K562 (cell line): ENCODE measurements around the gene PLA2G4D.

Experiments used
- EZH2 ChIP-seq: IDR thresholded peaks from 2 replicates; pipeline ENCODE4 v1.6.1; 2012; ENCODE audit warnings: low read depth, mild to moderate bottlenecking, inconsistent platforms, low read length, borderline replicate concordance
- POLR2AphosphoS5 ChIP-seq: IDR thresholded peaks from 2 replicates; pipeline ENCODE4 v1.6.1; 2011; ENCODE audit warnings: mild to moderate bottlenecking, low read depth, low read length, moderate library complexity; ENCODE audit not compliant: control insufficient read depth, insufficient read depth
- TF ChIP-seq, protein P1 (sequence below), 3 experiments: IDR thresholded peaks in 2 of 3; conservative IDR thresholded peaks in 1 of 3; 2 replicates each; pipeline ENCODE4 v1.5.1; 2011 to 2012; ENCODE audit warnings: low read length in 3 of 3, mild to moderate bottlenecking in 3 of 3, control low read depth in 2 of 3, improper control_type of control experiment in 1 of 3, inconsistent platforms in 1 of 3, low read depth in 1 of 3, mixed read lengths in 1 of 3, moderate library complexity in 1 of 3; ENCODE audit not compliant: insufficient read depth in 2 of 3

DNA sequence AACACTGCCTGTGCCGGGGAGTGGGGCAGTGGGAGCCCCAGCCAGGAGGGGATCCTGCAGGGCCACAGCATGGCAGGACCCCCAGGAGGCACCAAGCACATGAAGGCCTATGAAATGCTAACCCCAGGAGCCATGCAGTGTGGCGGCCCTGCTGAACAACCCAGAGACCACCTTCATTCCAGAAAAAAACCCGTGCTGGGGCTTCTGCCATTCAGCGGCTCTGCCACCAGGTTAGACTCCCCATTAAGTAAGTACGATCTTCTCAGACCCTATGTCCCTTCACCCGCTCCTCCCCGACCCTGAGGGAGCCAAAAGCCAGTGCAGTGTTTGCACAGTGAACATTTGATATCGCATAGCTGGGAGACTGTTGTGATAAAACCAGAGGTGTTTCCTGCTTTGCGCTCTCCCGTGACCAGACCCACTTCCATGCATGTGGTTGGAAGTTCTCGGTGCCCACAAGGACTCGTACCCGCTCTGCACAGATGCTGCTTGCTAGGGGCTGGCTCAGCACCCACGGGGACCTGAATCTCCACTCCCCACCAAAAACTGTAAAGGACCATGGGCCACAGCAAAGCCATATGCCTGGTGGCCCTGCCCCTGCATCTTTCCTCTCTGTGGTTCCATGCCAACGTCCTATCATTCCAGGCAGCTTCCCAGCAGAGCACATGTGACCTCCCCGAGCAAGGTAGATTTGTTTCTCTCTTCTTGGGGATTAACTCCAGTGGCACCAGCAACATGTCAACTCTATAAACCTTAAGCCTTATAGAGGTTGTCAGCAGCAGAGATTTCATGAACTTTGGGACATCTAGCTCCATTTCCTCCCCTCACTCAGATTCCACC, 5.3 kb downstream of the PLA2G4D start:
- TF ChIP-seq, protein P1, sequence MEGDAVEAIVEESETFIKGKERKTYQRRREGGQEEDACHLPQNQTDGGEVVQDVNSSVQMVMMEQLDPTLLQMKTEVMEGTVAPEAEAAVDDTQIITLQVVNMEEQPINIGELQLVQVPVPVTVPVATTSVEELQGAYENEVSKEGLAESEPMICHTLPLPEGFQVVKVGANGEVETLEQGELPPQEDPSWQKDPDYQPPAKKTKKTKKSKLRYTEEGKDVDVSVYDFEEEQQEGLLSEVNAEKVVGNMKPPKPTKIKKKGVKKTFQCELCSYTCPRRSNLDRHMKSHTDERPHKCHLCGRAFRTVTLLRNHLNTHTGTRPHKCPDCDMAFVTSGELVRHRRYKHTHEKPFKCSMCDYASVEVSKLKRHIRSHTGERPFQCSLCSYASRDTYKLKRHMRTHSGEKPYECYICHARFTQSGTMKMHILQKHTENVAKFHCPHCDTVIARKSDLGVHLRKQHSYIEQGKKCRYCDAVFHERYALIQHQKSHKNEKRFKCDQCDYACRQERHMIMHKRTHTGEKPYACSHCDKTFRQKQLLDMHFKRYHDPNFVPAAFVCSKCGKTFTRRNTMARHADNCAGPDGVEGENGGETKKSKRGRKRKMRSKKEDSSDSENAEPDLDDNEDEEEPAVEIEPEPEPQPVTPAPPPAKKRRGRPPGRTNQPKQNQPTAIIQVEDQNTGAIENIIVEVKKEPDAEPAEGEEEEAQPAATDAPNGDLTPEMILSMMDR (IDR thresholded peaks at IDR 0.05 in 2 of 3, conservative IDR thresholded peaks at IDR 0.05 in 1 of 3; ENCODE audit: insufficient read depth in 2 of 3, low read depth in 1 of 3, low read length in 3 of 3), result no peak
- TF ChIP-seq EZH2 (no peak), POLR2AphosphoS5 (no peak)
